ENCODE measurements around the gene DNAH3.
"Not testable (repeated sequence)": the region's sequence is repeated elsewhere in the genome, so short reads cannot be mapped to it uniquely, and the experiment has no call there.

- not testable (repeated sequence) for TF ChIP-seq CTCF, POLR2A (IDR thresholded peaks at IDR 0.05)
These were observed 1.7 kb upstream of the DNAH3 start for GRCh38 chr16:21152160-21153030.
